Right lobe of liver (tissue), 4 donors: ENCODE data around the gene SORD.
"Not testable (repeated sequence)": the region's sequence is repeated elsewhere in the genome, so short reads cannot be mapped to it uniquely, and the experiment has no call there.

Source experiments
- POLR2A ChIP-seq: fragments of 450-650 bp; IDR thresholded peaks from one replicate; pipeline ENCODE4 v1.6.1; 2017; ENCODE audit warnings: antibody characterized with exemption, mild to moderate bottlenecking
- TF ChIP-seq, protein P1 (sequence below), 4 donors: fragments of 200-600 bp in 3 of 4; fragments of 450-650 bp in 1 of 4; IDR thresholded peaks; one replicate each; pipeline versions ENCODE4 v1.5.1 to v1.8.0; 2016 to 2022; ENCODE audit warnings: antibody characterized with exemption in 4 of 4, mild to moderate bottlenecking in 2 of 4
- donor health status: DM: no; HTN: no; CAD: no.
- donor health status: DM: no; HTN: no; CAD: no.
- donor health status: DM: no; HTN: yes; CAD: no.

DNA sequence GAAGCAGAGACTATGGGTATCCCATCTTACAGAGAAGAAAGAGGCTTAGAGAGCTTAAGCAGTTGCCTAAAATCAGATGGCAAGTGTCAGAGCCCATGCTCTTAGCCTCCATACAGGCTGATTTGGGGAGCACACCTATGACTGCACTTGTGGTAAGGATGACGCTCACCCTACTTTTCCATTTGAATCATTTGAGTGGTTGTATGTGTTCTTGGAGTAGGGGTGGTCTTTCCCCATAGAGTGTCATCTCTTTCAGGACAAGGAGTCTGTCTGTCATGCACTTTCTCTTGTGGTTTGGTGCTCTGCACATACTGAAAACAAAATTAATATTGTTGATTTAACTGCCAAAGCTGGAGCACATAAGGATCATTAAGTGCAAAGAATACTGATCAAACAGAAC is 35.3 kb upstream of the SORD start:
- TF ChIP-seq, protein P1, sequence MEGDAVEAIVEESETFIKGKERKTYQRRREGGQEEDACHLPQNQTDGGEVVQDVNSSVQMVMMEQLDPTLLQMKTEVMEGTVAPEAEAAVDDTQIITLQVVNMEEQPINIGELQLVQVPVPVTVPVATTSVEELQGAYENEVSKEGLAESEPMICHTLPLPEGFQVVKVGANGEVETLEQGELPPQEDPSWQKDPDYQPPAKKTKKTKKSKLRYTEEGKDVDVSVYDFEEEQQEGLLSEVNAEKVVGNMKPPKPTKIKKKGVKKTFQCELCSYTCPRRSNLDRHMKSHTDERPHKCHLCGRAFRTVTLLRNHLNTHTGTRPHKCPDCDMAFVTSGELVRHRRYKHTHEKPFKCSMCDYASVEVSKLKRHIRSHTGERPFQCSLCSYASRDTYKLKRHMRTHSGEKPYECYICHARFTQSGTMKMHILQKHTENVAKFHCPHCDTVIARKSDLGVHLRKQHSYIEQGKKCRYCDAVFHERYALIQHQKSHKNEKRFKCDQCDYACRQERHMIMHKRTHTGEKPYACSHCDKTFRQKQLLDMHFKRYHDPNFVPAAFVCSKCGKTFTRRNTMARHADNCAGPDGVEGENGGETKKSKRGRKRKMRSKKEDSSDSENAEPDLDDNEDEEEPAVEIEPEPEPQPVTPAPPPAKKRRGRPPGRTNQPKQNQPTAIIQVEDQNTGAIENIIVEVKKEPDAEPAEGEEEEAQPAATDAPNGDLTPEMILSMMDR (IDR thresholded peaks at IDR 0.05), result not testable (repeated sequence)
- not testable (repeated sequence) for TF ChIP-seq POLR2A
